HG02623 (cell line): Measurements from ENCODE around the gene PAX5.

Source experiments
- ATAC-seq: cut with Tn5 transposase; IDR thresholded peaks from one replicate; pipeline ENCODE4 v1.9.1; 2021; ENCODE audit warnings: moderate library complexity; ENCODE audit not compliant: unreplicated experiment

The PAX5 gene

GRCh38 chr9:36962691-36963090 is 71.4 kb downstream of the PAX5 start:
- no peak for ATAC-seq

GRCh38 chr9:36961561-36962325 is 72.3 kb downstream of the PAX5 start:
- ATAC-seq, result no peak

GRCh38 chr9:36961051-36961450 is 73.0 kb downstream of the PAX5 start:
- no peak for ATAC-seq

- ATAC-seq, result no peak
These were observed 73.5 kb downstream of the PAX5 start for GRCh38 chr9:36960575-36960955.

GRCh38 chr9:36959681-36960574 is 74.1 kb downstream of the PAX5 start:
- no peak for ATAC-seq

- no peak for ATAC-seq
These were observed 77.2 kb downstream of the PAX5 start for GRCh38 chr9:36956908-36957307.

- no peak for ATAC-seq
These were observed 83.7 kb downstream of the PAX5 start for GRCh38 chr9:36950389-36950788.

- no peak for ATAC-seq
These were observed 84.6 kb downstream of the PAX5 start for GRCh38 chr9:36949466-36949865.

- ATAC-seq, result no peak
These were observed 86.0 kb downstream of the PAX5 start for GRCh38 chr9:36948051-36948450.

GRCh38 chr9:36946653-36947052 is 87.4 kb downstream of the PAX5 start:
- ATAC-seq, result no peak

GRCh38 chr9:36945999-36946398 is 88.1 kb downstream of the PAX5 start:
- no peak for ATAC-seq

- no peak for ATAC-seq
These were observed 91.2 kb downstream of the PAX5 start for GRCh38 chr9:36942891-36943290.

- no peak for ATAC-seq
These were observed 92.6 kb downstream of the PAX5 start for GRCh38 chr9:36941441-36941840.

GRCh38 chr9:36940881-36941280 is 93.2 kb downstream of the PAX5 start:
- ATAC-seq, result no peak

GRCh38 chr9:36940500-36940853 is 93.6 kb downstream of the PAX5 start:
- ATAC-seq, result no peak

- ATAC-seq, result no peak
These were observed 94.2 kb downstream of the PAX5 start for GRCh38 chr9:36939655-36940499.

GRCh38 chr9:36939214-36939613 is 94.9 kb downstream of the PAX5 start:
- no peak for ATAC-seq

- no peak for ATAC-seq
These were observed 95.5 kb downstream of the PAX5 start for GRCh38 chr9:36938617-36939016.

- no peak for ATAC-seq
These were observed 96.1 kb downstream of the PAX5 start for GRCh38 chr9:36937951-36938350.

GRCh38 chr9:36937346-36937745 is 96.7 kb downstream of the PAX5 start:
- no peak for ATAC-seq

GRCh38 chr9:36936498-36936831 is 97.6 kb downstream of the PAX5 start:
- ATAC-seq, result no peak
